Measurements from ENCODE around the gene GSTM5.
"Not testable (repeated sequence)": the region's sequence is repeated elsewhere in the genome, so short reads cannot be mapped to it uniquely, and the experiment has no call there.

DNA sequence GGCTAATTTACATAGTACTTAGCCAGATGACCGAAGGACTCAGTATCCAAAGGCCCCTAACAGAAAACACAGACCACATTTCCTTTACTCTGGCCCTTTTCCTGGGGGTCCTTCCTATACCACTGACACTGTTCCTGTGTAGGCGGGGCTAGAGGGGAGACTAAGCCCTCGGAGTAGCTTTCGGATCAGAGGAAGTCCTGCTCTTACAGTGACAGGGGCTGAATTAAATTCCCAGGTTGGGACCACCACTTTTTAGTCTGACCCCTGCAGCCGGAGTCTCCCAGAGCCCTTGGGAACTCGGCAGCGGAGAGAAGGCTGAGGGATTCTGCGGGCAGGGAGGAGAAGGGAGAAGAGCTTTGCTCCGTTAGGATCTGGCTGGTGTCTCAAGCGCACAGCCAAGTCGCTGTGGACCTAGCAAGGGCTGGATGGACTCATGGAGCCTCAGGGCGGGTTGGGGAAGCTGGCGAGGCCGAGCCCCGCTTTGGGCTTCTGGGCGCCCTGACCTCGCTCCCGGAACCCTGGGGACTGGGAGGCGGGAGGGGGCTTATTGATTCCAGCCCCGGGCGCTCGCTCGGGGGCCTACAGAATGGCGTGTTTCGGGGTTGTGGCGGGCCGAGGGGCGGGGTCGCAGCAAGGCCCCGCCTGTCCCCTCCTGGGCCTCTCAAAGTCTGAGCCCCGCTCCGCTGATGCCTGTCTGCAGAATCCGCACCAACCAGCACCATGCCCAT lies at the start of gene GSTM5:
- TF ChIP-seq, protein P1, sequence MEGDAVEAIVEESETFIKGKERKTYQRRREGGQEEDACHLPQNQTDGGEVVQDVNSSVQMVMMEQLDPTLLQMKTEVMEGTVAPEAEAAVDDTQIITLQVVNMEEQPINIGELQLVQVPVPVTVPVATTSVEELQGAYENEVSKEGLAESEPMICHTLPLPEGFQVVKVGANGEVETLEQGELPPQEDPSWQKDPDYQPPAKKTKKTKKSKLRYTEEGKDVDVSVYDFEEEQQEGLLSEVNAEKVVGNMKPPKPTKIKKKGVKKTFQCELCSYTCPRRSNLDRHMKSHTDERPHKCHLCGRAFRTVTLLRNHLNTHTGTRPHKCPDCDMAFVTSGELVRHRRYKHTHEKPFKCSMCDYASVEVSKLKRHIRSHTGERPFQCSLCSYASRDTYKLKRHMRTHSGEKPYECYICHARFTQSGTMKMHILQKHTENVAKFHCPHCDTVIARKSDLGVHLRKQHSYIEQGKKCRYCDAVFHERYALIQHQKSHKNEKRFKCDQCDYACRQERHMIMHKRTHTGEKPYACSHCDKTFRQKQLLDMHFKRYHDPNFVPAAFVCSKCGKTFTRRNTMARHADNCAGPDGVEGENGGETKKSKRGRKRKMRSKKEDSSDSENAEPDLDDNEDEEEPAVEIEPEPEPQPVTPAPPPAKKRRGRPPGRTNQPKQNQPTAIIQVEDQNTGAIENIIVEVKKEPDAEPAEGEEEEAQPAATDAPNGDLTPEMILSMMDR (IDR thresholded peaks at IDR 0.05; ENCODE audit: low read depth, low read length), result not testable (repeated sequence)
- TF ChIP-seq MYC (IDR thresholded peaks at IDR 0.05; ENCODE audit: low read depth, low read length), result not testable (repeated sequence)
